Dermis microvascular lymphatic vessel endothelial cell (primary cell): ENCODE measurements around the gene PORCN. TPM values are rescaled to one million over a fixed set of nuclear protein-coding genes. Genes with fewer than 3 reads are reported as not detected.
"Not testable (repeated sequence)": the region's sequence is repeated elsewhere in the genome, so short reads cannot be mapped to it uniquely, and the experiment has no call there.

ENCODE experiments used
- DNase-seq, 2 donors: peaks; one replicate each; pipeline versions ENCODE4 v3.0.0 to v3.0.0-alpha.2; 2010; ENCODE audit warnings: low read depth in 2 of 2
- total RNA-seq: library from RNA; depleted of rRNA; stranded (reverse); fragments of >200 nt; gene quantifications from 2 replicates; pipeline ENCODE4 v1.2.1, GENCODE V29; 2014

The PORCN gene
- total RNA-seq, 1 donor from 2014 or later = 4.6 TPM

DNA sequence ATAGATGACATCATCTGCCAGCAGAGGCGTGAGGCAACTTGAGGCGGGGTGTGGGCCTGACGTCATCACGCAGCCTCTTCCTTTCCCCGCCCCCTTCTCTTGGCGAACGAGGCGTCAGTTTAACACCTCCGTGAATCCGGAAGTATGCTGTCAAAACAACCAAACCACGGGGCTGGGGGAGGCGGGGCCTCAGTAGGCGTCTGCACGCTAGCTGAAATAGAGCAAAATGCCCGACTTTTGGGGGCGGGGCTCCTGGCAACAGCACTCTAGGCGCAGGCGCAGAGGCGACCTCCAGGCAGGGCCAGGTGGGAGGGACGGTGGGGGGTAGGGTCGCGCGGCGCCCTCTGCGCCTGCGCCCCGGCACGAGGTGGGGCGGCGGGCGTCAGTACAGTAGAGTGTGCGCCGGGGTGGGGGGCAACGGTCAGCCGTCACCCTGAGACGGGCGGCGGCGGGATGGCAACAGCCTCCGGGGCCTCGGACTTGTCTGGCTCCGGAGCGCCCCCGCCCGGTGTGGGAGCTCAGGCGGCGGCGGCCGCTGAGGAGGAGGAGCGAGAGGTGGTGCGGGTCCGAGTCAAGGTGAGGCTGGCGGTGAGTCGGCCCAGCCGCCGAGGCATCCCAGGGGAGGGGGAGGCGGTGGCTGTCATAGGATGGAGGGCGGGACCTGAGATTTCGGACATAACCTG is 30.7 kb downstream of the PORCN start, which contains the start of gene TBC1D25:
TBC1D25 (plus strand) TSS at position 370 of the 683 bp plus-strand sequence; CDS start at position 454, 84 bp downstream.
- peak; percentile 96 to 97 for DNase-seq

GRCh38 chrX:48540028-48540375 is 31.2 kb downstream of the PORCN start:
- peak; percentile 25 to 60 for DNase-seq

GRCh38 chrX:48540480-48540879 is 31.7 kb downstream of the PORCN start:
- no peak for DNase-seq

DNA sequence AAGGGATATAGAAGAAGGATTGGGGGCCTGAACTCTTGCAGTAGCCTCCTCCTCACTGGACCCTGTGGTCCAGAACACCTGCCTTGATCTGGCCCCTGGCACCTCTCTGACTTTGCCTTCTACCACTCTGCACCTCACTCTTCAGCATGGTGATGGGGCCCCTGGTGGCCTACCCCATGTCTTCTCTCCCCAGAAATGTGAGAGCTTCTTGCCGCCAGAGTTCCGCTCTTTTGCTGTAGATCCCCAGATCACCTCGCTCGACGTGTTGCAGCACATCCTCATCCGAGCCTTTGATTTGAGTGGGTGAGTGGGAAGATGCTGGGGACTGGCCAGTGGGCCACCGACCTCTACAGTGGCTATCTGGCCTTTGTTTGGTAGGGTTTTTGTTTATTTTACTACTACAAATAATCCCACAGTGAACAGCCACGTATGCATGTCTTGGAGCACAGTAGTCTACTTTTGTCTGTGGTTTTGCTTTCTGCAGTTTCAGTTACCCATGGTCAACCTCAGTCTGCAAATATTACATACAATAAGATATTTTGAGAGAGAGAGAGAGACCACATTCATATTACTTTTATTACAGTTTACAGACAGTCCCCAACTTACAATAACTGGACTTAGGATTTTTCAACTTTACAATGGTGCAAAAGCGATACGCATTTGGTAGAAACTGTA is 32.5 kb downstream of the PORCN start:
- no peak for DNase-seq

DNA sequence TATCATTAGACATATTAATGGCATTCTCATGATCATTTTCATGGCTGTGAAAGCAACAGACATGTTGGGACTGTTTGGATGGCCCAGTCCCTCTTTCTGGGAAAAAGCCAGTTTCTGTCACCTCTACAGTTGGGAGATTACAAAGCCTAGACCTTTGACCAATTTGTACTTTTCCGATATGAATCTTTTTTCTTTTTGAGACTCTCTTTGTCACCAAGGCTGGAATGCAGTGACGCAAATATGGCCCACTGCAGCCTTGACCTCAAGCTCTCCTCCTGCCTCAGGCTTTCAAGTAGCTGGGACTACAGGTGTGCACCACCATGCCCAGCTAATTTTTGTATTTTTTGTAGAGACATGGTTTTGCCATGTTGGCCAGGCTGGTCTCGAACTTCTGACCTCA is 40.1 kb downstream of the PORCN start:
- DNase-seq = no peak

GRCh38 chrX:48555731-48556325 is 47.0 kb downstream of the PORCN start:
- DNase-seq = not testable (repeated sequence)

DNA sequence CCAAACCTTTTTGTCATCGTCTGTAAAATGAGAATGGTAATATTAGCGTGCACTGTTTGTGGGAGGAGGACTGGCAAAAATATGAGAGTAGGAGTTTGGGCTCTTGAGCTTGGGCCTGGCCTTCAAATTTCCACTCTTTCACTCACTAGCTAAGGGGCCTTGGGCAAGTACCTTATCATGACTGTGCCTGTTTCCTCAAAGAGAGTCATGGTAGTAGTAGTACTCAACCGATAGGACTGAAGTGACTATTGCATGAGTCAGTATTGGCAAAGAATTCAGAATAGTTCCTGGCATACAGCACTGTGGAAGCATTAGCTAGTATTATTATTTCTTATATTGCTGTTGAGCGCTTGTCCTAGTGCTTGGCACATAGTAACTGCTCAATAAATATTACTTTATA is 49.5 kb downstream of the PORCN start:
- peak in 1 of 2 donors; percentile 60 for DNase-seq

- DNase-seq = no peak
These were observed 50.8 kb downstream of the PORCN start for GRCh38 chrX:48559636-48560035.

GRCh38 chrX:48560056-48560455 is 51.3 kb downstream of the PORCN start:
- no peak for DNase-seq

DNA sequence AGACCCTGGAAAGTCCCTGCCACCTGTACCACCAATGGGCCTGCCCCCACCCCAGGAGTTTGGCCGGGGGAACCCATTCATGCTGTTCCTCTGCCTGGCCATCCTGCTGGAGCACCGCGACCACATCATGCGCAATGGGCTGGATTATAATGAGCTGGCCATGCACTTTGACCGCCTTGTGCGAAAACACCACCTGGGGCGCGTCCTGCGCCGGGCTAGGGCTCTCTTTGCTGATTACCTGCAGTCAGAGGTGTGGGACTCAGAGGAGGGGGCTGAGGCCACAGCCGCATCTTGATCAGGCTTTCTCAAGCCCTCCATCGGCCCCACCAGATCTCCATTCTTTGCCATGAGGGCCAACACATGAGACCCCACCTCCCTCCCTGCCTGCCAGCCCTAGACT is 51.9 kb downstream of the PORCN start:
- no peak for DNase-seq

DNA sequence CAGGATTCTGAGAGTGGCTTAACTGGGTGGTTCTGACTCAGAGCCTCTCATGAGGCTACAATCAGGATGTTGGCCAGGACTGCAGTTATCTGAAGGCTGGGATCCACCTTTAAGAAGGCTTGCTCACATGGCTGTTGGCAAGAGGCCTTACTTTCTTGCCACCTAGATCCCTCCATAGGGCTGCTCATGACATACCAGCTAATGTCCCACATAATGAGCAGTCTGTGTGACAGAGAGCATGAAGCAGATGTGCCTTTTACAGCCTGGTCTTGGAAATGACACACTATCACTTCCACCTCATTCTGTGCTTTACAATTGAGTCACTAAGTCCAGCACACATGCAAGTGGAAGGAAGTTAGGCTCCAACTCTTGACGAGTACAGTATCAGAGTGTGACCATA is 61.2 kb downstream of the PORCN start:
- DNase-seq = peak; percentile 80

Other genes with a start within 250 kb of the PORCN start
- gene SSX3, start 152.3 kb upstream of the PORCN start, total RNA-seq = not detected in 2 replicates
- not detected in 2 replicates for gene SSX4, start 125.5 kb upstream of the PORCN start, total RNA-seq
- gene SSX4B, start 97.0 kb upstream of the PORCN start, total RNA-seq = not detected in 2 replicates
- gene SLC38A5, start 38.7 kb upstream of the PORCN start, total RNA-seq = 6.4 and 25.2 TPM in 2 replicates
- gene FTSJ1, start 32.8 kb upstream of the PORCN start, total RNA-seq = 35.4 and 41.7 TPM in 2 replicates
- gene EBP, start 12.8 kb downstream of the PORCN start, total RNA-seq = 85.3 and 141 TPM in 2 replicates
- 4.5 and 9.6 TPM in 2 replicates for gene TBC1D25, start 30.7 kb downstream of the PORCN start, total RNA-seq
- 379 and 393 TPM in 2 replicates for gene RBM3, start 65.5 kb downstream of the PORCN start, total RNA-seq
- 116 and 123 TPM in 2 replicates for gene WDR13, start 88.5 kb downstream of the PORCN start, total RNA-seq
- 0.25 TPM in 1 of 2 replicates, not detected in the other for gene WAS, start 174.8 kb downstream of the PORCN start, total RNA-seq
- 3.9 and 4.9 TPM in 2 replicates for gene SUV39H1, start 187.7 kb downstream of the PORCN start, total RNA-seq